H1 (cell line): ENCODE measurements around the gene RPTOR.

Experiments
- CTCF ChIP-seq, 3 experiments: IDR thresholded peaks; 1 replicate in 2 of 3; 2 replicates in 1 of 3; pipeline versions ENCODE4 v1.5.1 to v1.6.1; 2011; ENCODE audit warnings: low read length in 3 of 3, mild to moderate bottlenecking in 3 of 3, inconsistent platforms in 2 of 3, low read depth in 1 of 3, moderate library complexity in 1 of 3; ENCODE audit not compliant: insufficient read depth in 1 of 3; ENCODE audit errors: control extremely low read depth in 1 of 3
- SP1 ChIP-seq: IDR thresholded peaks from 2 replicates; pipeline ENCODE4 v1.6.1; 2011; ENCODE audit warnings: low read depth, low read length

- TF ChIP-seq CTCF (IDR thresholded peaks at IDR 0.05; ENCODE audit: control extremely low read depth in 1 of 3, insufficient read depth in 1 of 3, low read depth in 1 of 3, low read length in 3 of 3) (no peak), SP1 (no peak)
These were observed 63.7 kb downstream of the RPTOR start for GRCh38 chr17:80608326-80608725.
